Progenitor cell of endocrine pancreas (in vitro differentiated cells): ENCODE data around the gene PLEKHG2. TPM values are rescaled to one million over a fixed set of nuclear protein-coding genes. Genes with fewer than 3 reads are reported as not detected.

Source experiments
- DNase-seq: peaks from one replicate; pipeline ENCODE4 v3.0.0; 2021; ENCODE audit warnings: low spot score; ENCODE audit not compliant: unreplicated experiment
- H3K27ac Mint-ChIP-seq: 2 replicates; pipeline ENCODE4 v1.8.0; 2021; ENCODE audit warnings: mild to moderate bottlenecking, moderate library complexity, mixed read lengths
- H3K27me3 Mint-ChIP-seq: 2 replicates; pipeline ENCODE4 v1.8.0; 2021; ENCODE audit warnings: mixed read lengths
- H3K36me3 Mint-ChIP-seq: 2 replicates; pipeline ENCODE4 v1.8.0; 2022; ENCODE audit warnings: mixed read lengths; ENCODE audit not compliant: insufficient read depth
- H3K4me1 Mint-ChIP-seq: 2 replicates; pipeline ENCODE4 v1.8.0; 2021; ENCODE audit warnings: low read depth, mixed read lengths
- H3K4me3 Mint-ChIP-seq: 2 replicates; pipeline ENCODE4 v1.8.0; 2021; ENCODE audit warnings: low read depth, mild to moderate bottlenecking, moderate library complexity, mixed read lengths
- H3K9me3 Mint-ChIP-seq: 2 replicates; pipeline ENCODE4 v1.8.0; 2021; ENCODE audit warnings: low read depth, mixed read lengths
- long read RNA-seq: library from polyadenylated mRNA; unstranded; transcript quantifications from one replicate; pipeline ENCODE4 v2.0.0, GENCODE V29; 2020
- total RNA-seq: library from RNA; stranded (reverse); gene quantifications from 2 replicates; pipeline ENCODE4 v1.2.1, GENCODE V29; 2021
- TF ChIP-seq, protein P1 (sequence below): fragments of 200-600 bp; sonication (generic); IDR thresholded peaks from one replicate; pipeline ENCODE4 v1.5.0; 2021; ENCODE audit warnings: antibody characterized with exemption, mild to moderate bottlenecking; ENCODE audit not compliant: unreplicated experiment

PLEKHG2 gene
- total RNA-seq = 162 and 170 TPM in 2 replicates
- long read RNA-seq, partial matches to known transcripts = 0 of 2 reads
- long read RNA-seq, other reads (novel, unspliced or antisense) = 2 of 2 reads

GRCh38 chr19:39412100-39412866, at the start of gene PLEKHG2:
Gene PLEKHG2 (plus strand): TSS chr19:39412669. CDS start chr19:39414087, 1,418 bp downstream.
- peaks cover 4% of the 10 kb centered on the region for H3K36me3 Mint-ChIP-seq
- no peaks in the 10 kb centered on the region for H3K9me3 Mint-ChIP-seq

DNA sequence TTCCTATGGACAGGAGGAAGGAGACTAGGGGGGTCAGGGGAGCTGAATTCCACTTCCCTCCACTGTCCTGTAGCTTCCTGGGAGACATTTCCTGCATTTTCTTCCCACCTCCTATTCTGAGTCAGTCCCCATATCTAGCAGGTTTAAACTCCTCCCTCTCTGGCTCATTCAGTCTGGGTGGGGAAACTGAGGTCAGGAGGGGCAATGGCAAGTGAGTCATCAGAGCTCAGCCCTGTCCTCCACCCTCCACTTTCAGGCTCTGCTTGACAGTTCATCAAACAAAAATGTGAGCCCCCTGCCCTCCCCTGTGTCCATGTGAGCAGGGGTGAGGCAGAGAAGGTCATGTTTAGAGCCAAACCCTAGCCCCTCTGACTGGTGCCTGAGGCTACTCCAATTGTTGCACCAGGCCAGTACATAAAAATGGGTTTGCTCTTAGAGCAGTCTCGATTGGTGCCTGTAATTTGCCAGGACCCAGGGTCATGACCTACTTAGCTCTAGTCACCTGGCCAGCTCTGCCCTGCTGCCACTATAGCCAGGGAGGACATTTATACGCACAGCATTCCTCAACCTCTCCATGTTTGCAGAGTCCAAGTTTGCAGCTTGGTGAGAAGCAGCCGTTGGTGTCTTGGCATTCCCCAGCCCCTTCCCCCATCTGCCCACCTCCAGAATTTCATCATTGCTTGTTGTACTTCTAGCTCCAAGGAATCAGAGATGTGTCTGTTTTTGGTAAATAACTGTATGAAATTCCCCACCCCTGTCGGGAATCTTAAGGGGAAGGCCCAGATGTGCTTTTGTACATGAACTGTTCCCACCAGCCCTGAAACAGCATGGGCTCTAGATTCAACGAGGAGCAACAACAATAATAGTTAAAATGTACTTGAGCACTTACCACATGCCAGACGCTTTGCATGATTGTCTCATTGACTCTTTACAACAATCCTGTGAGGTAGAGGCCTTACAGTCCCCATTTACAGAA, 49.5 kb upstream of the PLEKHG2 start:
- no peak for DNase-seq
- Mint-ChIP-seq H3K27me3 (no peaks in the 10 kb centered on the region), H3K9me3 (no peaks in the 10 kb centered on the region), H3K4me1 (no peaks in the 10 kb centered on the region), H3K27ac (peak overlapping the region; percentile 56), H3K36me3 (peaks cover 18% of the 10 kb centered on the region), H3K4me3 (no peak overlapping the region)
- TF ChIP-seq, protein P1, sequence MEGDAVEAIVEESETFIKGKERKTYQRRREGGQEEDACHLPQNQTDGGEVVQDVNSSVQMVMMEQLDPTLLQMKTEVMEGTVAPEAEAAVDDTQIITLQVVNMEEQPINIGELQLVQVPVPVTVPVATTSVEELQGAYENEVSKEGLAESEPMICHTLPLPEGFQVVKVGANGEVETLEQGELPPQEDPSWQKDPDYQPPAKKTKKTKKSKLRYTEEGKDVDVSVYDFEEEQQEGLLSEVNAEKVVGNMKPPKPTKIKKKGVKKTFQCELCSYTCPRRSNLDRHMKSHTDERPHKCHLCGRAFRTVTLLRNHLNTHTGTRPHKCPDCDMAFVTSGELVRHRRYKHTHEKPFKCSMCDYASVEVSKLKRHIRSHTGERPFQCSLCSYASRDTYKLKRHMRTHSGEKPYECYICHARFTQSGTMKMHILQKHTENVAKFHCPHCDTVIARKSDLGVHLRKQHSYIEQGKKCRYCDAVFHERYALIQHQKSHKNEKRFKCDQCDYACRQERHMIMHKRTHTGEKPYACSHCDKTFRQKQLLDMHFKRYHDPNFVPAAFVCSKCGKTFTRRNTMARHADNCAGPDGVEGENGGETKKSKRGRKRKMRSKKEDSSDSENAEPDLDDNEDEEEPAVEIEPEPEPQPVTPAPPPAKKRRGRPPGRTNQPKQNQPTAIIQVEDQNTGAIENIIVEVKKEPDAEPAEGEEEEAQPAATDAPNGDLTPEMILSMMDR = no peak

More at GRCh38 chr19:39412100-39412866, at the start of gene PLEKHG2:
- Mint-ChIP-seq H3K4me3 (peak within 1 kb of the TSS; percentile 98), H3K27ac (peak within 1 kb of the TSS; percentile 96), H3K4me1 (peaks cover 41% of the 10 kb centered on the region), H3K27me3 (no peaks in the 10 kb centered on the region)
- TF ChIP-seq, protein P1 = peak; percentile 98
- peak; percentile 97 for DNase-seq

DNA sequence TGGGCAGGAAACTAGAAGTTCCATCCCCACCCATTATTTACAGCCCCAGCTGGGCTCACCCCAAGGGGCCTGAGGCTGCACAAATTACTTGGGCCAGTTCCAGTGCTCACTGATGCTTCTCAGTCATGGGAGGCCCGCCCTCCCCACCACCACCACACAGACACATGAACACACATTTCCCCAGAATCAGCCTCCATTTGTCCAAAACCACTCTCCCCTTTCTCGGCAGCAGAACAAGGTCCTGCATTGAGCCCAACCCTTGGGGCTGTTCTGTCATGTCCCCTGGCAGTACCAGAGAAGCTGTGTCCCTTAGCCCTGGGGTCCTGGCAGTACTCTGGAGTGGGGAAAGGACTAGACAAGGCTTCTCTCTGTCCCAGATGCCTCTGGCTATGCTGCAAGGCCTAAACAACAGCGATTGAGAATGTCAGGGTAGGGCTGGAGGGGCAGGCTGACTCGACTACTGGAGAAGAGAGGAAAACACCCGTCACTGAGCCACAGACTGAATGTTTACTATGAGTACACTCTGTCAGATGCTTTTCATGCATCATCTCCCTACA, 48.5 kb upstream of the PLEKHG2 start:
- peaks cover 16% of the 10 kb centered on the region for H3K36me3 Mint-ChIP-seq
- no peak overlapping the region for H3K4me3 Mint-ChIP-seq
- TF ChIP-seq, protein P1 = no peak
- H3K27ac Mint-ChIP-seq = no peak overlapping the region
- no peaks in the 10 kb centered on the region for H3K9me3 Mint-ChIP-seq
- DNase-seq = no peak
- H3K27me3 Mint-ChIP-seq = no peaks in the 10 kb centered on the region
- H3K4me1 Mint-ChIP-seq = no peaks in the 10 kb centered on the region

GRCh38 chr19:39365531-39365930, 46.9 kb upstream of the PLEKHG2 start:
- Mint-ChIP-seq H3K36me3 (peaks cover 14% of the 10 kb centered on the region), H3K27me3 (no peaks in the 10 kb centered on the region), H3K9me3 (no peaks in the 10 kb centered on the region), H3K4me3 (no peak overlapping the region), H3K27ac (no peak overlapping the region), H3K4me1 (no peaks in the 10 kb centered on the region)
- no peak for DNase-seq
- TF ChIP-seq, protein P1 = no peak

GRCh38 chr19:39369200-39369599, 43.3 kb upstream of the PLEKHG2 start:
- Mint-ChIP-seq H3K27me3 (no peaks in the 10 kb centered on the region), H3K4me1 (no peaks in the 10 kb centered on the region), H3K36me3 (peaks cover 21% of the 10 kb centered on the region), H3K27ac (no peak overlapping the region), H3K9me3 (no peaks in the 10 kb centered on the region), H3K4me3 (no peak overlapping the region)
- TF ChIP-seq, protein P1 = no peak
- DNase-seq = no peak
